K562 (cell line): Measurements from ENCODE around the gene NCDN. TPM values are rescaled to one million over a fixed set of nuclear protein-coding genes. Genes with fewer than 3 reads are reported as not detected.

ENCODE experiments used
- ATF3 ChIP-seq, 2 experiments: fragments of 450-650 bp in 1 of 2; sonication (generic) in 1 of 2; formaldehyde crosslinking in 1 of 2; IDR thresholded peaks in 1 of 2; conservative IDR thresholded peaks in 1 of 2; 2 replicates each; pipeline versions ENCODE4 v1.6.1 to v1.8.1; 2016 to 2023; ENCODE audit warnings: mild to moderate bottlenecking in 2 of 2, moderate library complexity in 2 of 2, inconsistent platforms in 1 of 2, missing genetic modification reagents in 1 of 2
- GTF2A2 ChIP-seq: IDR thresholded peaks from 2 replicates; pipeline ENCODE4 v1.6.1; 2016; ENCODE audit warnings: mild to moderate bottlenecking, missing genetic modification characterization, missing compliant biosample characterization
- TAF1 ChIP-seq: IDR thresholded peaks from 2 replicates; pipeline ENCODE4 v1.6.1; 2011; ENCODE audit warnings: mild to moderate bottlenecking, low read length, moderate library complexity; ENCODE audit not compliant: insufficient read depth, control insufficient read depth, severe bottlenecking; ENCODE audit errors: extremely low read depth
- XRCC5 ChIP-seq: fragments of 200-400 bp; formaldehyde crosslinking; IDR thresholded peaks from 2 replicates; pipeline ENCODE4 v1.6.1; 2017; ENCODE audit warnings: low read depth, mild to moderate bottlenecking, low read length
- YY1 ChIP-seq, 3 experiments: IDR thresholded peaks; 2 replicates each; pipeline ENCODE4 v1.6.1; 2011; ENCODE audit warnings: low read length in 2 of 3, mild to moderate bottlenecking in 2 of 3, moderate library complexity in 2 of 3, borderline replicate concordance in 1 of 3, control low read depth in 1 of 3, low read depth in 1 of 3; ENCODE audit not compliant: insufficient read depth in 3 of 3, insufficient replicate concordance in 2 of 3, control insufficient read depth in 1 of 3, insufficient read length in 1 of 3; ENCODE audit errors: extremely low read depth in 1 of 3
- ZNF24 ChIP-seq: fragments of 450-650 bp; IDR thresholded peaks from 2 replicates; pipeline ENCODE4 v1.6.1; 2016
- ZNF449 ChIP-seq: fragments of 250-450 bp; sonication (Bioruptor Pico); IDR thresholded peaks from 2 replicates; pipeline ENCODE4 v1.8.0; 2022; ENCODE audit warnings: moderate library complexity, mild to moderate bottlenecking, inconsistent platforms
- ZNF586 ChIP-seq: fragments of 450-650 bp; formaldehyde crosslinking; conservative IDR thresholded peaks from 2 replicates; pipeline ENCODE4 v1.4.0; 2020; ENCODE audit warnings: mild to moderate bottlenecking, moderate library complexity
- polyA plus RNA-seq, 8 experiments: library from polyadenylated mRNA; depleted of rRNA in 4 of 8; stranded (reverse) in 5 of 8; unstranded in 3 of 8; fragments of >200 nt; fragmentation: Nextera tagmentation in 2 of 8; fragmentation: Illumina TruSeq in 1 of 8; extraction: Ambion mirVana in 2 of 8; extraction: Trizol in 1 of 8; gene quantifications; 2 replicates each; pipeline versions ENCODE4 v1.2.1 to v1.2.3, GENCODE V29; 2011 to 2014; ENCODE audit warnings: inconsistent platforms in 1 of 8, missing spikeins in 1 of 8
- total RNA-seq, 7 experiments: library from RNA; depleted of rRNA in 6 of 7; stranded (reverse); fragments of >200 nt in 6 of 7; fragmentation: Illumina TruSeq in 2 of 7; extraction: Trizol in 2 of 7; gene quantifications; 2 replicates each; pipeline versions ENCODE4 v1.2.1 to v1.2.3, GENCODE V29; 2011 to 2021; ENCODE audit warnings: low replicate concordance in 1 of 7

The NCDN gene
- total and polyA plus RNA-seq, 9 of the 15 experiments (the other 6 are each of a cell fraction or from before 2014, with no cell fraction given): 1.9 to 35.1 (median 10.7) TPM

- TF ChIP-seq YY1 (IDR thresholded peaks at IDR 0.05; ENCODE audit: borderline replicate concordance in 1 of 3, control insufficient read depth in 1 of 3, extremely low read depth in 1 of 3, insufficient read depth in 3 of 3, insufficient read length in 1 of 3, insufficient replicate concordance in 2 of 3, low read depth in 1 of 3, low read length in 2 of 3) (no peak), ZNF24 (no peak), TAF1 (no peak), ATF3 (IDR thresholded peaks at IDR 0.05) (no peak), ATF3 (CRISPR knock-in tag; conservative IDR thresholded peaks at IDR 0.05) (no peak), XRCC5 (peak; percentile 80; the same call in 1 of the 2 replicates), ZNF586 (CRISPR knock-in tag) (no peak), ZNF449 (CRISPR knock-in tag) (no peak), GTF2A2 (tag) (no peak)
These were observed 11.4 kb downstream of the NCDN start (continued) for GRCh38 chr1:35568975-35569395.
